ENCODE measurements around the gene C2orf81. TPM values are rescaled to one million over a fixed set of nuclear protein-coding genes. Genes with fewer than 3 reads are reported as not detected.
A peak's percentile ranks its signal among the peaks of the same experiment; 100 is the strongest.

The C2orf81 gene
- total and polyA plus RNA-seq, 8 donors, result 1.7 to 3.5 (median 2.2) TPM; not detected in 3

- intact Hi-C loops (cut with DNase I; ENCODE audit: low total_unique reads), result no loop called here
- H3K4me1 ChIP-seq, result peaks cover 22 to 73% (median 48%) of the 10 kb centered on the region in 4 donors
- TF ChIP-seq EP300 (IDR thresholded peaks at IDR 0.05), result no peak
- TF ChIP-seq CTCF (IDR thresholded peaks at IDR 0.05), result peak in 5 of 7 experiments; percentile 14 to 53 (median 27)
- no peak for TF ChIP-seq POLR2A (IDR thresholded peaks at IDR 0.05)
- peak in 2 of 3 donors; percentile 14 to 64 for TF ChIP-seq POLR2AphosphoS5 (IDR thresholded peaks at IDR 0.05)
- H3K4me3 ChIP-seq, result peak overlapping the region; percentile 48 to 56 (median 54)
- peaks cover 0 to 3% (median 0%) of the 10 kb centered on the region in 4 donors for H3K36me3 ChIP-seq
- H3K27me3 ChIP-seq, result peaks cover 0 to 38% (median 7%) of the 10 kb centered on the region in 3 donors
- DNase-seq, result peak; percentile 85 to 97
- no peaks in the 10 kb centered on the region for H3K9me3 ChIP-seq
- peak overlapping the region; percentile 85 to 93 (median 87) for H3K27ac ChIP-seq
- 4 to 16% (median 11%) methylated on average over 23 to 45 of the region's 45 CpGs for WGBS, 5 donors
Observed at GRCh38 chr2:74440378-74441169, 19.2 kb upstream of the C2orf81 start.

- Histone ChIP-seq H3K4me3 (peak overlapping the region; percentile 48 to 56 (median 54)), H3K27me3 (peaks cover 0 to 38% (median 7%) of the 10 kb centered on the region in 3 donors), H3K27ac (peak overlapping the region; percentile 85 to 93 (median 87)), H3K4me1 (peaks cover 22 to 73% (median 48%) of the 10 kb centered on the region in 4 donors), H3K36me3 (peaks cover 0 to 3% (median 0%) of the 10 kb centered on the region in 4 donors), H3K9me3 (no peaks in the 10 kb centered on the region)
- intact Hi-C loops (cut with DNase I; ENCODE audit: low total_unique reads), result no loop called here
- DNase-seq, result peak in 1 of 2 donors; percentile 87
- peak in 1 of 3 donors; percentile 13 for TF ChIP-seq POLR2AphosphoS5 (IDR thresholded peaks at IDR 0.05)
- no peak for TF ChIP-seq EP300 (IDR thresholded peaks at IDR 0.05)
- TF ChIP-seq POLR2A (IDR thresholded peaks at IDR 0.05), result no peak
- TF ChIP-seq CTCF (IDR thresholded peaks at IDR 0.05), result no peak
- 10 to 15% (median 12%) methylated on average over 12 to 14 of the region's 14 CpGs for WGBS, 5 donors
Observed at GRCh38 chr2:74439803-74440377, 18.5 kb upstream of the C2orf81 start.

- TF ChIP-seq CTCF (IDR thresholded peaks at IDR 0.05) (no peak), POLR2A (IDR thresholded peaks at IDR 0.05) (no peak), POLR2AphosphoS5 (IDR thresholded peaks at IDR 0.05) (no peak), EP300 (IDR thresholded peaks at IDR 0.05) (no peak)
- intact Hi-C loops (cut with DNase I; ENCODE audit: low total_unique reads), result no loop called here
- no peak for DNase-seq
- peaks cover 22 to 71% (median 48%) of the 10 kb centered on the region in 4 donors for H3K4me1 ChIP-seq
- H3K9me3 ChIP-seq, result no peaks in the 10 kb centered on the region
- peaks cover 0 to 35% (median 7%) of the 10 kb centered on the region in 3 donors for H3K27me3 ChIP-seq
- peak overlapping the region in 4 of 5 donors; percentile 85 to 93 (median 88) for H3K27ac ChIP-seq
- H3K4me3 ChIP-seq, result peak overlapping the region; percentile 48 to 56 (median 54)
- H3K36me3 ChIP-seq, result peaks cover 0 to 3% (median 0%) of the 10 kb centered on the region in 4 donors
- 23 to 37% (median 28%) methylated on average over 3 of the region's 3 CpGs for WGBS, 5 donors
Observed at GRCh38 chr2:74439373-74439772, 18.0 kb upstream of the C2orf81 start.

- 89 to 100% (median 95%) methylated on average over 1 of the region's 1 CpG for WGBS, 5 donors
- Histone ChIP-seq H3K36me3 (peaks cover 0 to 3% (median 0%) of the 10 kb centered on the region in 4 donors), H3K9me3 (no peaks in the 10 kb centered on the region), H3K27me3 (peaks cover 0 to 35% (median 7%) of the 10 kb centered on the region in 3 donors), H3K4me3 (no peak overlapping the region), H3K4me1 (peaks cover 22 to 64% (median 48%) of the 10 kb centered on the region in 4 donors), H3K27ac (no peak overlapping the region)
- DNase-seq, result no peak
- no peak for TF ChIP-seq CTCF (IDR thresholded peaks at IDR 0.05)
- TF ChIP-seq POLR2AphosphoS5 (IDR thresholded peaks at IDR 0.05), result no peak
- no peak for TF ChIP-seq EP300 (IDR thresholded peaks at IDR 0.05)
- TF ChIP-seq POLR2A (IDR thresholded peaks at IDR 0.05), result no peak
- intact Hi-C loops (cut with DNase I; ENCODE audit: low total_unique reads), result no loop called here
Observed at GRCh38 chr2:74438248-74438647, 16.8 kb upstream of the C2orf81 start.
